HG03066 (cell line): Measurements from ENCODE around the gene DEFB128.

Source experiments
- ATAC-seq: cut with Tn5 transposase; IDR thresholded peaks from one replicate; pipeline ENCODE4 v1.9.1; 2021; ENCODE audit warnings: low read depth; ENCODE audit not compliant: unreplicated experiment

DEFB128 gene

GRCh38 chr20:164618-165017 lies 24.9 kb downstream of the DEFB128 start:
- ATAC-seq, result no peak

- no peak for ATAC-seq
Measured at GRCh38 chr20:157154-157553, 32.4 kb downstream of the DEFB128 start, which contains the start of gene DEFB127. DEFB127 (plus strand) TSS chr20:157454; CDS start chr20:157545, 91 bp downstream.

GRCh38 chr20:152131-152530 lies 37.4 kb downstream of the DEFB128 start:
- no peak for ATAC-seq

- ATAC-seq, result no peak
Measured at GRCh38 chr20:145877-146276, 43.6 kb downstream of the DEFB128 start.

GRCh38 chr20:142290-142689 lies 47.2 kb downstream of the DEFB128 start, which contains the start of gene DEFB126:
DEFB126 (plus strand) TSS chr20:142590; CDS start chr20:142629, 39 bp downstream.
- no peak for ATAC-seq
